GM19395 (cell line): Measurements from ENCODE around the gene SLC37A2.
"Not testable (repeated sequence)": the region's sequence is repeated elsewhere in the genome, so short reads cannot be mapped to it uniquely, and the experiment has no call there.

Experiments used
- ATAC-seq: cut with Tn5 transposase; IDR thresholded peaks from one replicate; pipeline ENCODE4 v1.9.1; 2021; ENCODE audit warnings: mild to moderate bottlenecking, moderate library complexity; ENCODE audit not compliant: unreplicated experiment

Gene SLC37A2

DNA sequence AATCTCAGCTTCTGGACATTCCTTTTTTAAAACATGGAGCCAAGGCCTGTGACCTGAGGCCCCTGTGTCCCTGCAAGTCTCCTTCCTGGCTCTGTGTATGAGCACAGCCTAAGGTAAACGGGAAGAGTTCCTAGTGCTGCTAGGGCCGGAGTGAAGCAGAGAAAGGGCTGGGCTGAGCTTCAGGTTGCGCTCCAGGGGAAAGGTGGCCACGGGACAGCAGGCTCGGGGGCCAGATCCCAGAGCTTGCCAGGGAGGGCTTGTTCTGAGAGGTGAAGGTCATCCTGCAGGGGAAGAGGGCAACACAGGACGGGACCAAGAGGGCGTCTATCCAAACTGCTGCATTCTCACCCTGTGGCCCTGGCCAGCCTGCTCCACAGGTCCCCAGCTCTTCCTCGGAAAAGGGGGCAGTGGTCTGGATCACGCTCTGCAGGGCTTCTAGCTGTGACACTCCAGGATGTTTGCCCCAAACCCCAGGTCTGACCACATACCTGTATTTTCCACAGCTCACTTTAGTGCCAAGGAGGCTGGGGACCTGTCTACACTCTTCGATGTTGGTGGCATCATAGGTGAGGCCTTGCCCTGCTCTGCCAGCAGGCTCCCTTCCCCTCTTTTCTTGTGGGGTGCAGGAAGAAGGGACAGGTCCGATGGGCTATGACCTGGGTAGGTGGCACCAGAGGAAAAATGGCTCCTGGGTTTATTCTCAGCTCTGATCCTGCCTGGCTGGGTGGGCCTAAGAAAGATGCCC lies 20.4 kb downstream of the SLC37A2 start:
- no peak for ATAC-seq

DNA sequence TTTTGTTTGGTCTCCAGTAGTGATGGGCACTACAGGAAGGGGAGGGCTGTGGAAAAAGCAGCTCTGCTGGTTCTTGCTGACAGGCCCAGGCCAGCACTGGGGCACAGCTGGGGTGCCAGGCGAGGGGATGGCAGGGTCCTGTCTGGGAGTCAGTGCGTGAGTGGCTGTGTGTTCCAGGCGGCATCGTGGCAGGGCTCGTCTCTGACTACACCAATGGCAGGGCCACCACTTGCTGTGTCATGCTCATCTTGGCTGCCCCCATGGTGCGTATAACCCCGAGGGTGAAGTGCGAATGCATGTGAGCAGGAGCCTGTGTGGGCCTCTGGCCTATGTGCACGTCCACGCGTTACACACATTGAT lies 20.9 kb downstream of the SLC37A2 start:
- ATAC-seq: no peak

GRCh38 chr11:125084761-125085231 lies 21.7 kb downstream of the SLC37A2 start:
- no peak for ATAC-seq

DNA sequence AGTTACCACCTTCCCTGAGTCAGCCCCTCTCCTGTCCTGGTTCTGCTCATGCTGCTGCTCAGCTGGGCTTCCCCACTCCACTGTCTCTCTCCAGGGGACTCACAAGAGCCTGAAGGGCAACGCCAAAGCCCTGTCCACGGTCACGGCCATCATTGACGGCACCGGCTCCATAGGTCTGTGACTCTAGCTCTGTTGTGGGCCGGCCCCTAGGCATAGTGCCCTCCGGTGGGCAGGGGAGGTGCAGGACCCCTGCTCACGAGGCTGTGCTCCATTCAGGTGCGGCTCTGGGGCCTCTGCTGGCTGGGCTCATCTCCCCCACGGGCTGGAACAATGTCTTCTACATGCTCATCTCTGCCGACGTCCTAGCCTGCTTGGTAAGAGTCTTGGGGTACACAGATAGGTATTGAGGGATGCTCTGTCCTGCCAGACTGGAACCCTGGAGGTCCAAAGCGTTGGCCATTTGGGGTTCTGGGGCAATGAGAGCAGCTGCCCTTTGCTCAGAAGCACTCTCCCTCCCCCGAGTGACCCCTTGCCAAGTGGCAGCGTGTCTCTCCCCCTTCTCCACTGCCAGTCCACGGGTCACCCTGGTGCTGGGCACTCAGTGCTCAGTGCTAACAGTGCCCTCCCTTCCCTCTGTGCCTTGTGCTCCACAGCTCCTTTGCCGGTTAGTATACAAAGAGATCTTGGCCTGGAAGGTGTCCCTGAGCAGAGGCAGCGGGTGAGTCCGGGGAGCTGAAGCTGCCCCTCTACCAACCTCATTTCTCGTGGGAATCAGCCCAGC lies 22.4 kb downstream of the SLC37A2 start:
- ATAC-seq: no peak

GRCh38 chr11:125086633-125087296 lies 23.7 kb downstream of the SLC37A2 start:
- no peak for ATAC-seq

DNA sequence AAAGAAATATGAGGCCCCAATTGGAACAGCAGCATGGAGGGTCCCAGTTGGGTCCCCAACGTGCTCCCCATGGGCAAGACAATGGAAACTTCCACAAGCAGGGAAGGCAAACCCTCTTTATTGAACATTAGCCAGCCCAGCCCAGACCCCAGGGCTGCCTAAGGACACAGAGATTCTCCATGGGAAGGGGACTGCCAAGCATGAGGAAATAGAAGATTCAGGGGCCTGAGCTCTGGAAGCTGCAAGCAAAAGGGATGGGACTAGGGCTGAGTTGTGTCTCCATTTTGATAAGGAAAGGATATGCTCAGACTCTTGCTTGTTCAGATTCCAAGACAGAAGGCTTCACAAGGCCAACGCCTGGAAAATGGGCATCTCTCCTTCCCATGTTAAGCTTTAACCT lies 25.0 kb downstream of the SLC37A2 start:
- ATAC-seq: no peak

DNA sequence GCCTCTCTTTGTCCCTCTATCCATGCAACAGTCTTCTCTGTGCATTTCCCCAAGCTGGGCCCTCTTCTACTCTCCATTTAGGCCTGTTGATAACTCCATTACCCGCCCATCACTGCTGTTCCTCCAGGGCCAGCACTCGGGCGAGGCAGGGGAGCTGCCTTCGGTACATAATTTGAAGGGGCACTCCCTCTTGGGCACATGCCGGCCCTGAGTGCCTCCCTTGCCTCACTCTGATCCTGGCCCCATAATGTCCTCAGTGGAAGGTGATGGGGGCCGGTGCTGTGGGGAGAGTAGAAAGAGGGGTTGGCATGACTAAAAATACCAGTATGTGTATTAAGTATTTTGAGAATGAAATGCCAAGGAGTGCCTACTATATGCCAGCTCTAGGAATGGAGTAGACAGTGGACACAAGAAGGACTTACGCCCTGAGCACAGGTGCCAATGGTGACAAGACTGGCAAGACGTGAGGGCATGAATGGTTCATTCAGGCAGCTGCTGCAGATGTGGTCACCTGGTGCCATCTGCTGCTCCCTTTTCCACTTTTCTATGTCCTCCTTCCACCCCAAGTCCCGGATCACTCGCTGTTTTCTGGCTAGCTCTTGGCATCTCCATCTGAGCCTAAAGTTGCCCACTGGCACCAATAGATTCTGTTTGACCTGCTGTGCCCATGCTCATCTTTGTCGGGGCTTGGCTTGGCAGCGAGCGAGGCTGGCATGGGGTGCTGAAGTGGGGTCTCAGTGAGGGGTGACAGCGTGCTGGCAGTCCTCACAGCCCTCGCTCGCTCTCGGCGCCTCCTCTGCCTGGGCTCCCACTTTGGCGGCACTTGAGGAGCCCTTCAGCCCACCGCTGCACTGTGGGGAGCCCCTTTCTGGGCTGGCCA lies 25.7 kb downstream of the SLC37A2 start:
- no peak for ATAC-seq

DNA sequence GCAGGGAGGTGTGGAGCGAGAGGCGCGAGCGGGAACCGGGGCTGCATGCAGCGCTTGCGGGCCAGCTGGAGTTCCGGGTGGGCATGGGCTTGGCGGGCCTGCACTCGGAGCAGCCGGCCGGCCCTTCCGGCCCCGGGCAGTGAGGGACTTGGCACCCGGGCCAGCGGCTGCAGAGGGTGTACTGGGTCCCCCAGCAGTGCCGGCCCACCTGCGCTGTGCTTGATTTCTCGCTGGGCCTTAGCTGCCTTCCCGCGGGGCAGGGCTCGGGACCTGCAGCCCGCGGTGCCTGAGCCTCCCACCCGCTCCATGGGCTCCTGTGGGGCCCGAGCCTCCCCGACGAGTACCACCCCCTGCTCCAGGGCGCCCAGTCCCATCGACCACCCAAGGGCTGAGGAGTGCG lies 26.4 kb downstream of the SLC37A2 start:
- ATAC-seq: not testable (repeated sequence)

DNA sequence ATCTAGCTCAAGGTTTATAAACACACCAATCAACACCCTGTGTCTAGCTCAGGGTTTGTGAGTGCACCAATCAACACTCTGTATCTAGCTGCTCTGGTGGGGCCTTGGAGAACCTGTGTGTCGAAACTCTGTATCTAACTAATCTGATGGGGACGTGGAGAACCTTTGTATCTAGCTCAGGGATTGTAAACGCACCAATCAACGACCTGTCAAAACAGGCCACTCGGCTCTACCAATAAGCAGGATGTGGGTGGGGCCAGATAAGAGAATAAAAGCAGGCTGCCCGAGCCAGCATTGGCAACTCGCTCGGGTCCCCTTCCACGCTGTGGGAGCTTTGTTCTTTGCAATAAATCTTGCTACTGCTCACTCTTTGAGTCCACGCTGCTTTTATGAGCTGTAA lies 27.0 kb downstream of the SLC37A2 start:
- ATAC-seq: not testable (repeated sequence)

DNA sequence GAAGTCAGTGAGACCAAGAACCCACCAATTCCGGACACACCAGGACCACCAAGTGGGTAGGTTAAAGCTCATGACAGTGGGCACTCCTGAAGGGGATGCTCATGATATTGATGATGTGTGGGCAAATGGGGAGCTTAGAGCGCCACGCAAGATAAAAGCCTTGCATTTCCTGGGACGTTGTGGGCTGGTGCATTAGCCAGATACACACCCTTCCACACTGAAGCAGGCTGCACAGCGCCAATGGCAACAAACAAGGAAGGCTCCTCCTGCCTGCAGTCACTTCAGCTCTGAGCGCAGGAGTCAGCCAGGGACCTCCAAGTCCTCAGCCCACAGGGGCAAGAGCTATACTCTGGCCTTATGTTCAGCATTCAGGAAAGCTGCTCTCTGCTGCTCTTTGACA lies 27.7 kb downstream of the SLC37A2 start:
- ATAC-seq: no peak

DNA sequence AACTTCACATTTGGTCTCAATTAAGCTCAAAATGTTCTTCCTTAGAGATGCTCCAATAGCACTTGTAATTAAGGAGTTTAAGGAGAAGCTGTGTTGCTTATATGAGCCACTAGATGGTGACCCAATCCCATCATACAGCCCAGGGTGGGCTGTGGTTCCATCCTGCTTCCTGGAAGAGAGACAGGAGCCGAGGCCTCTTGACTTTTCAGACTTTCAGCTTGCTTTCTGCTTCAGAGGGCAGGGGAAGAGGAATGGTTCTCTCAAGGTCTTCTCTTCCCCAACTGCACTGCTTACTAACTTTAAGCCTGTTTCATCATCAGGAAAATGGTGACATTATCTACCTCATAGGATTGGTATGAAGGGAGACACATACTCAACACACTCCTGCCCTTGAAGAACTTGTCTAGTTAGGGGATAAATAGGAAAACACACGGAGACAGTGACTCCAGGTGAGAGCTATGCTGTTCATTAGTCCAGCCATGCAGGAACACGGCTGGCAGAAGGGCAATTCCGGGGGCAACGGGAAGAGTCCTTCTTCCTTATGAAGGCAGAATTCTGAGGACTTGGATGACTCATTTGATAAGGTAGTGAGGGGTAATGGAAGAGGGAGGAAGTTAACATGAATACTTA lies 28.3 kb downstream of the SLC37A2 start:
- ATAC-seq: no peak

GRCh38 chr11:125091877-125092664 lies 29.0 kb downstream of the SLC37A2 start:
- ATAC-seq: no peak

DNA sequence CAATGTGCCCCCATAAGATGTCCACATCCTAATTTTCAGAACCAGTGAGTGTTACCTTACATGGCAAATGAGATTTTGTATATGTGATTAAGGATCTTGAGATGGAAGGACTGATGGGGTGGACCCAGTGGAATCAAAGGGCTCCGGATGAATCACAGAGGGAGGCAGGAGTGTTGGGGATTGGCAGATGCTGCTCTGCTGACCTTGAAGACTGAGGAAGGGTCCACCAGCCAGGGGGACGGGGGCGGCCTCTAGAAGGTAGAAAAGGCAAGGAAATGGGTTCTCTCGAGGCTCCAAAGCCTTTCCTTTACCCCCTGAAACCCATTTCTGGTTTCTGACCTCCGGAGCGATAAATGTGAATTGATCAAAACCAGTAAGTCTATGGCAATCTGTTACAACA lies 29.6 kb downstream of the SLC37A2 start:
- no peak for ATAC-seq

DNA sequence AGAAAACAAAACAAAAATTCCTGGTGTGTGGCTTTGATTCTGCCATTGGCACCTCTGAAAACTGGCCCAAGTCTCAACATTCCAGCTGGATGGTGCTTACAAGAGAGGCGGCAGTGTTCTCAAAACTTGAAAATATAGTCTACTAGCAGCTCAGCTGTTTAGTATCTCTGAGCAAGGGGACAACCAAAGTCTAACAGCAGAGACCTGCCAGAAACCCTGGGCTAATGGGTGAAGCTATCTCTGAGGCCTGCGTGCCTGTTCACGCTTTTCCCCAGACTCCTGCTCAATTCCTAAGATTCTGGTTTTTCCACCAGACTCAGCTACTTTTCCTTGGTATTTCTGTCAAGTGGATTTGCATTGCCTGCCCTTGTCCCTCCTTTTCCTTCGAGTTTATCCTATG lies 30.4 kb downstream of the SLC37A2 start:
- no peak for ATAC-seq

DNA sequence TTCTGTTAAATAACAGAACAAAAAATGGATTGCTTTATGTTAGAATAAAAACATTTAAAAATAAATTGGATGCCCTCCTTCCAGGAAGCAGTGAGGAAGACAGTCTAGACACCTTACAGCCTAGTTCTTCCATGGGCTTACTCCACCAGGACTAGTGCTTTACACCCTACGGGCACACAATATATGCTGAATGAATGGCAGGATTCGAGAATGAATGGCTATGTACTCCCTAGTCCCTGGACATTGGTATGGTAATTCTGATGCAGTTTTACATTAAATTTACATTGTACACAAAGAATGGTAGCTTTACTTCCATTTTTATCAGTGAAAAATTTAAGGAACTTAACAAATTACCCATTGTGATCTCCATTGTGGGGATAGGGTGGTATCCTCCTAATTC lies 31.6 kb downstream of the SLC37A2 start:
- ATAC-seq: no peak

DNA sequence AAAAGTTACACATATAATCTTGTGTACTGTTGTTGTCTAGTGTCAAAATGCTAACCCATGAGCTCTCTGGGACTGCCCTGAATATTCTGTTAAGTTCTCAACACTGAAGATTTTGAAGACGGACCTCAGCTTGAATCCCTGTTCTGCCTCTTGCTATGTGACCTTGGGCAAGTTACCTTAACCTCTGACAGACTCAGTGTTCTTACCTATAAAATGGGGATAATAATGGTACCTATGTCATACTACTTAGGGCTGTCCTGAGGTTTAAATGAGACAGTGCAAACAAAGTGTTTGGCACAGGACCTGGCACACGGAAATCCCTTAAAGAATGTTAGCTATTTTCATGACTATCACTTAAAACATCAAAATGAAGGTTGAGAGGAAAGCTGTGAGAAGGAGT lies 37.0 kb downstream of the SLC37A2 start:
- no peak for ATAC-seq

DNA sequence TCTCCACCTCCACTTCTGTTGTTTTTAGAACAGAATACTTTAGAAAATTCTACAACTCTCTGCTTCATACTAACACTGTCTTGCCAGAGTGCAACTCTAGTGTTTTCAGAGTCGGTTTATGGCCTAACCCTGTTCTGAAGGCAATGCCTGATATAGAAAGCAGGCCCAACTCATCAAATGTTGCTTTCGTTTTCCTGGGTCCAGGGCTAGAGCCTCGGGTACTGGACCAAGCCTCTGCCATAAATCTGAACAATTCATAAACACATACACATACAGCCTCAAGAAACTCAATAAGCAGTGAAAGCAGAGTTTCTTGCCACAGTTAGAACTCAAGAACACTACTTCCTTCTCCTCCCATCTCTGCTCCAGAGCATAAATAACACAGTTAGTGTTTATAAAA lies 38.5 kb downstream of the SLC37A2 start:
- ATAC-seq: no peak

DNA sequence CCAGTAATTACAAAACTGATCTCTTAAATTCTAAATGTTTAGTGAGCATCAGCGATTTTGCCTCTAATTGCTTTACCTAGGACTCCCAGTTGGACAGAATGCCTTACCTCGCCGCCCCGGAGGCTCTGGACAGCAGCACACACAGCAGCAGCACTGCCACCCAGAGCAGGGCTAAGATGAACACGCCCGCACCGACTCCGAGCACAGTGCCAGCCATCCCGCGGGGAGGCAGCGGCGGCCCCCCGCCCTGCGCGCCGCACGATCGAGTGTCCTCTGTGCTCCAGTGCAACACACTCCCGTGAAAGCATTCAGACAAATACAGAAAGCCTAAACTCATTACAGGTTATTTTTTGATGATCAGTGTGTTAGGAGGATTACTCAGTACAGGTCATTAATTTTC lies 38.9 kb downstream of the SLC37A2 start:
- no peak for ATAC-seq

DNA sequence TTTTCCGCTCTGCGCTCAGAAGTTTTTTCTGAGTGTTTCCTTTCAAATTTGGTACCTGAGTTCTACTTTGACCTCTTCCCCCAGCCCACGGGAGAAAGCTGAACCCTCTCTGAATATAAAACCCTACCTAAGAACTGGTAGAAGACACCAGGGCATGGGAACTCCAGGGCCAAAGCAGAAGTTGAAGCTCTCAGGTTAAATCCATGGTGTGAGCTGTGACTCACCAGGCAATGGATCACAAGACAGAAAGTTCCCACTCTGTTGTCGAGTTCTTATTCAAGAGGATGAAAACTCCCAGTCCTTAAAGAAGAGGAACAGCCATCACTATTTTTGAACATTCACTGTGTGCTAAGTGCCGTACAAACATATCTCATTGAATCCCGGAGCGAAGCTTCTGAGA lies 39.4 kb downstream of the SLC37A2 start:
- ATAC-seq: no peak

- no peak for ATAC-seq
These were observed 42.8 kb downstream of the SLC37A2 start for GRCh38 chr11:125105926-125106325.
